GM23338 (cell line): ENCODE results near the gene SPRED2. TPM values are rescaled to one million over a fixed set of nuclear protein-coding genes. Genes with fewer than 3 reads are reported as not detected.

ENCODE experiments used
- ATAC-seq: fragments of 200-7000 bp; cut with Tn5 transposase; 3 replicates; pipeline ENCODE4 v1.9.1; 2020
- DNase-seq: peaks from one replicate; pipeline ENCODE4 v3.0.0-alpha.2; 2015; ENCODE audit warnings: low spot score
- H2AFZ ChIP-seq: fragments of 200-600 bp; sonication (generic); 2 replicates; pipeline ENCODE4 v1.8.0; 2016; ENCODE audit warnings: antibody characterized with exemption, mild to moderate bottlenecking, moderate library complexity
- H3F3A ChIP-seq: fragments of 200-600 bp; sonication (generic); replicated peaks from 2 replicates; pipeline ENCODE4 v1.8.0; 2017; ENCODE audit warnings: antibody characterized with exemption, mixed run types, low read depth
- H3K27ac ChIP-seq: fragments of 200-600 bp; sonication (generic); 2 replicates; pipeline ENCODE4 v1.6.1; 2016; ENCODE audit warnings: low read depth
- H3K27me3 ChIP-seq: fragments of 200-600 bp; sonication (generic); 2 replicates; pipeline ENCODE4 v1.8.0; 2016; ENCODE audit warnings: mild to moderate bottlenecking, mixed run types, moderate library complexity; ENCODE audit not compliant: insufficient read depth
- H3K36me3 ChIP-seq: fragments of 200-600 bp; sonication (generic); 2 replicates; pipeline ENCODE4 v1.8.0; 2016; ENCODE audit warnings: mild to moderate bottlenecking; ENCODE audit not compliant: insufficient read depth
- H3K4me1 ChIP-seq: fragments of 200-600 bp; sonication (generic); 2 replicates; pipeline ENCODE4 v1.8.0; 2016; ENCODE audit warnings: mild to moderate bottlenecking, moderate library complexity; ENCODE audit not compliant: insufficient read depth
- H3K4me2 ChIP-seq: fragments of 200-600 bp; sonication (generic); 2 replicates; pipeline ENCODE4 v1.7.1; 2017; ENCODE audit warnings: mixed run types
- H3K4me3 ChIP-seq: fragments of 200-600 bp; sonication (generic); 2 replicates; pipeline ENCODE4 v1.6.1; 2016; ENCODE audit warnings: mixed run types
- H3K79me2 ChIP-seq: fragments of 200-600 bp; sonication (generic); replicated peaks from 2 replicates; pipeline ENCODE4 v1.8.0; 2017; ENCODE audit warnings: mild to moderate bottlenecking; ENCODE audit not compliant: insufficient read depth
- H3K9me2 ChIP-seq: fragments of 200-600 bp; sonication (generic); 2 replicates; pipeline ENCODE4 v1.8.0; 2017; ENCODE audit not compliant: insufficient read depth
- H4K20me1 ChIP-seq: fragments of 200-600 bp; sonication (generic); replicated peaks from 2 replicates; pipeline ENCODE4 v1.8.0; 2017; ENCODE audit warnings: mild to moderate bottlenecking; ENCODE audit not compliant: insufficient read depth
- H3K27ac Mint-ChIP-seq: 2 replicates; pipeline ENCODE4 v1.8.0; 2020; ENCODE audit warnings: inconsistent platforms, mild to moderate bottlenecking, moderate library complexity, mixed read lengths
- H3K27me3 Mint-ChIP-seq: 3 replicates; pipeline ENCODE4 v1.8.0; 2022; ENCODE audit warnings: low read depth, mild to moderate bottlenecking, moderate library complexity, mixed read lengths, inconsistent platforms; ENCODE audit not compliant: insufficient read depth, poor library complexity
- H3K36me3 Mint-ChIP-seq: 3 replicates; pipeline ENCODE4 v1.8.0; 2021; ENCODE audit warnings: low read depth, mild to moderate bottlenecking, inconsistent platforms, moderate library complexity, mixed read lengths
- H3K4me1 Mint-ChIP-seq: 3 replicates; pipeline ENCODE4 v1.8.0; 2020; ENCODE audit warnings: mild to moderate bottlenecking, inconsistent platforms, mixed read lengths
- H3K4me3 Mint-ChIP-seq: 3 replicates; pipeline ENCODE4 v1.8.0; 2021; ENCODE audit warnings: moderate library complexity, mild to moderate bottlenecking, inconsistent platforms, mixed read lengths
- H3K9me3 Mint-ChIP-seq: 3 replicates; pipeline ENCODE4 v1.8.0; 2020; ENCODE audit warnings: moderate library complexity, mild to moderate bottlenecking, inconsistent platforms, mixed read lengths
- CREB1 ChIP-seq: fragments of 250-450 bp; sonication (Bioruptor Pico); IDR thresholded peaks from 2 replicates; pipeline ENCODE4 v1.5.0; 2020; ENCODE audit warnings: low read depth, mild to moderate bottlenecking, moderate library complexity
- CTCF ChIP-seq, 2 experiments: fragments of 200-600 bp in 1 of 2; sonication (generic) in 1 of 2; conservative IDR thresholded peaks; 2 replicates each; pipeline versions ENCODE4 v1.5.1 to v1.6.1; 2016 to 2017; ENCODE audit warnings: antibody characterized with exemption in 2 of 2, low read depth in 2 of 2, mild to moderate bottlenecking in 2 of 2, moderate library complexity in 1 of 2
- EZH2 ChIP-seq: fragments of 200-600 bp; sonication (generic); IDR thresholded peaks from one replicate; pipeline ENCODE4 v1.8.0; 2017; ENCODE audit warnings: antibody characterized with exemption, mild to moderate bottlenecking, low read depth; ENCODE audit not compliant: unreplicated experiment
- JUNB ChIP-seq: IDR thresholded peaks from one replicate; pipeline ENCODE4 v1.6.1; 2016; ENCODE audit warnings: antibody characterized with exemption; ENCODE audit not compliant: unreplicated experiment
- NANOG ChIP-seq: IDR thresholded peaks from 2 replicates; pipeline ENCODE4 v1.6.1; 2016; ENCODE audit warnings: antibody characterized with exemption, borderline replicate concordance
- REST ChIP-seq: IDR thresholded peaks from one replicate; pipeline ENCODE4 v1.6.1; 2018; ENCODE audit warnings: antibody characterized with exemption; ENCODE audit not compliant: unreplicated experiment
- ZNF114 ChIP-seq: fragments of 250-450 bp; sonication (Bioruptor Pico); IDR thresholded peaks from 2 replicates; pipeline ENCODE4 v1.5.0; 2020; ENCODE audit warnings: mild to moderate bottlenecking, moderate library complexity
- ZNF331 ChIP-seq: fragments of 250-450 bp; sonication (Bioruptor Pico); IDR thresholded peaks from 2 replicates; pipeline ENCODE4 v1.5.0; 2020; ENCODE audit warnings: low read depth, mild to moderate bottlenecking, moderate library complexity
- polyA plus RNA-seq: library from polyadenylated mRNA; unstranded; fragments of >200 nt; fragmentation: Nextera tagmentation; extraction: Ambion mirVana; gene quantifications from 2 replicates; pipeline ENCODE4 v1.2.1, GENCODE V29; 2016
- total RNA-seq: library from RNA; depleted of rRNA; stranded (reverse); fragments of >200 nt; shearing (Covaris generic); gene quantifications from 2 replicates; pipeline ENCODE4 v1.2.3, GENCODE V29; 2014

SPRED2 gene
- total and polyA plus RNA-seq, 2 experiments from 2014 or later, result 8.7 to 13.0 TPM

- no peak for TF ChIP-seq NANOG
- TF ChIP-seq CTCF (conservative IDR thresholded peaks at IDR 0.05; ENCODE audit: low read depth in 2 of 2), result no peak
- no peak for TF ChIP-seq JUNB
- no peak for TF ChIP-seq REST
- TF ChIP-seq EZH2, result no peak
- no peak for TF ChIP-seq CREB1 (CRISPR knock-in tag)
These were observed 150.6 kb downstream of the SPRED2 start (continued) for GRCh38 chr2:65281627-65282351.

GRCh38 chr2:65279756-65280155 is 152.6 kb downstream of the SPRED2 start:
- Histone ChIP-seq H3K79me2 (no peaks in the 10 kb centered on the region), H3K36me3 (no peaks in the 10 kb centered on the region), H3K27ac (no peak overlapping the region), H3K4me2 (no peak overlapping the region), H3K4me3 (no peak overlapping the region), H3K9me2 (no peaks in the 10 kb centered on the region), H3K27me3 (peaks cover 86% of the 10 kb centered on the region), H2AFZ (no peak overlapping the region), H3K4me1 (peaks cover 4% of the 10 kb centered on the region; the same call in 1 of the 2 replicates), H3F3A (no peaks in the 10 kb centered on the region), H4K20me1 (peaks cover 14% of the 10 kb centered on the region)
- H3K4me3 Mint-ChIP-seq, result no peak overlapping the region
- no peak overlapping the region for H3K27ac Mint-ChIP-seq
- ATAC-seq (no peak), DNase-seq (no peak)
- H3K9me3 Mint-ChIP-seq, result no peaks in the 10 kb centered on the region
- no peaks in the 10 kb centered on the region for H3K36me3 Mint-ChIP-seq
- H3K4me1 Mint-ChIP-seq, result peaks cover 20% of the 10 kb centered on the region
- no peak for TF ChIP-seq NANOG
- H3K27me3 Mint-ChIP-seq, result peaks cover 74% of the 10 kb centered on the region

GRCh38 chr2:65278531-65278981 is 153.8 kb downstream of the SPRED2 start:
- Histone ChIP-seq H3K36me3 (no peaks in the 10 kb centered on the region), H2AFZ (no peak overlapping the region), H3K79me2 (no peaks in the 10 kb centered on the region), H3K4me3 (no peak overlapping the region), H3K9me2 (no peaks in the 10 kb centered on the region), H3K27ac (no peak overlapping the region), H4K20me1 (peaks cover 17% of the 10 kb centered on the region), H3K27me3 (peaks cover 98% of the 10 kb centered on the region), H3K4me1 (peaks cover 4% of the 10 kb centered on the region; the same call in 1 of the 2 replicates), H3F3A (no peaks in the 10 kb centered on the region), H3K4me2 (no peak overlapping the region)
- Mint-ChIP-seq H3K4me3 (no peak overlapping the region), H3K4me1 (peaks cover 20% of the 10 kb centered on the region), H3K27ac (no peak overlapping the region), H3K36me3 (peaks cover 2% of the 10 kb centered on the region; the same call in 2 of the 3 replicates), H3K9me3 (no peaks in the 10 kb centered on the region), H3K27me3 (peaks cover 85% of the 10 kb centered on the region)
- ATAC-seq (no peak), DNase-seq (no peak)
- TF ChIP-seq ZNF331, result no peak
- TF ChIP-seq CREB1 (CRISPR knock-in tag), result no peak
- TF ChIP-seq ZNF114, result no peak
- TF ChIP-seq REST, result no peak
